ENCODE results near the gene ZBTB8OS.

DNA sequence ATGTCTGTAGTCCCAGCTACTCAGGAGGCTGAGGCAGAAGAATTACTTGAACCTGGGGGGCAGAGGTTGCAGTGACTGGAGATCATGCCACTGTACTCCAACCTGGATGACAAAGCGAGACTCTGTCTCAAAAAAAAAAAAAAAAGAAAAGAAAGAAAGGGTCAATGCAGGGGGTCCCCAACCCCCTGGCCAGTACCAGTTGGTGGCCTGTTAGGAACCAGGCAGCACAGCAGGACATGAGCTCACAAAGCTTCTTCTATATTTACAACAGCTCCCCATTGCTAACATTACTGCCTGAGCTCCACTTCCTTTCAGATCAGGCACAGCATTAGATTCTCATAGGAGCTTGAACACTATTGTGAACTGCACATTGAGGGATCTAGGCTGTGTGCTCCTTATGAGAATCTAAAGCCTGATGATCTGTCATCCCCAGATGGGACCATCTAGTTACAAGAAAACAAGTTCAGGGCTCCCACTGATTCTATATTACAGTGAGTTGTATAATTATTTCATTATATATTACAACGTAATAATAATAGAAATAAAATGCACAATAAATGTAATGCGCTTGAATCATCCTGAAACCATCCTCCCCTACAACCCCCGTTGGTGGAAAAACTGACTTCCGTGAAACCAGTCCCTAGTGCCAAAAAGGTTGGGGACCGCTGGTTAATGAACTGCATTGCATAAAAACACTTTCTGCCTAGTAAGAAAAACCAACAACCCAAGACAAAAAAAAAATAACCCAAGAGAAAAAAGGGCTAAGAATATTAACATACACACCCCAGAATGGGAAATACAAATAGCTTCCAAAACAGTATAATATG lies 2.8 kb downstream of the ZBTB8OS start:
- TF ChIP-seq TAF1 (IDR thresholded peaks at IDR 0.05; ENCODE audit: borderline replicate concordance, insufficient read depth, low read length) (no peak), POLR2AphosphoS5 (IDR thresholded peaks at IDR 0.05; ENCODE audit: low read depth, low read length) (no peak), SIN3A (IDR thresholded peaks at IDR 0.05; ENCODE audit: borderline replicate concordance, insufficient read depth, low read length) (no peak)
- TF ChIP-seq, protein P1, sequence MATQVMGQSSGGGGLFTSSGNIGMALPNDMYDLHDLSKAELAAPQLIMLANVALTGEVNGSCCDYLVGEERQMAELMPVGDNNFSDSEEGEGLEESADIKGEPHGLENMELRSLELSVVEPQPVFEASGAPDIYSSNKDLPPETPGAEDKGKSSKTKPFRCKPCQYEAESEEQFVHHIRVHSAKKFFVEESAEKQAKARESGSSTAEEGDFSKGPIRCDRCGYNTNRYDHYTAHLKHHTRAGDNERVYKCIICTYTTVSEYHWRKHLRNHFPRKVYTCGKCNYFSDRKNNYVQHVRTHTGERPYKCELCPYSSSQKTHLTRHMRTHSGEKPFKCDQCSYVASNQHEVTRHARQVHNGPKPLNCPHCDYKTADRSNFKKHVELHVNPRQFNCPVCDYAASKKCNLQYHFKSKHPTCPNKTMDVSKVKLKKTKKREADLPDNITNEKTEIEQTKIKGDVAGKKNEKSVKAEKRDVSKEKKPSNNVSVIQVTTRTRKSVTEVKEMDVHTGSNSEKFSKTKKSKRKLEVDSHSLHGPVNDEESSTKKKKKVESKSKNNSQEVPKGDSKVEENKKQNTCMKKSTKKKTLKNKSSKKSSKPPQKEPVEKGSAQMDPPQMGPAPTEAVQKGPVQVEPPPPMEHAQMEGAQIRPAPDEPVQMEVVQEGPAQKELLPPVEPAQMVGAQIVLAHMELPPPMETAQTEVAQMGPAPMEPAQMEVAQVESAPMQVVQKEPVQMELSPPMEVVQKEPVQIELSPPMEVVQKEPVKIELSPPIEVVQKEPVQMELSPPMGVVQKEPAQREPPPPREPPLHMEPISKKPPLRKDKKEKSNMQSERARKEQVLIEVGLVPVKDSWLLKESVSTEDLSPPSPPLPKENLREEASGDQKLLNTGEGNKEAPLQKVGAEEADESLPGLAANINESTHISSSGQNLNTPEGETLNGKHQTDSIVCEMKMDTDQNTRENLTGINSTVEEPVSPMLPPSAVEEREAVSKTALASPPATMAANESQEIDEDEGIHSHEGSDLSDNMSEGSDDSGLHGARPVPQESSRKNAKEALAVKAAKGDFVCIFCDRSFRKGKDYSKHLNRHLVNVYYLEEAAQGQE (IDR thresholded peaks at IDR 0.05; ENCODE audit: insufficient read depth in 1 of 2, low read depth in 2 of 2, low read length in 2 of 2), result no peak
